HepG2 (cell line): ENCODE results near the gene VAPB. TPM values are rescaled to one million over a fixed set of nuclear protein-coding genes. Genes with fewer than 3 reads are reported as not detected.

Source experiments
- ATAC-seq: fragments of 200-7000 bp; cut with Tn5 transposase; 3 replicates; pipeline ENCODE4 v1.9.1; 2020; ENCODE audit warnings: mild to moderate bottlenecking, moderate library complexity
- BruUV-seq: library from RNA; stranded (reverse); fragments of 400-500 nt; replicated peaks from 2 replicates; lab custom pipeline; 2021; lab: Mats Ljungman, UMichigan
- CTCF ChIA-PET: fragments of 300-600 bp; formaldehyde crosslinking; extraction: SDS; loops from one replicate; lab custom pipeline; 2021; ENCODE audit warnings: low total read pairs, inconsistent platforms, low intra/inter-chr PET ratio; lab: Yijun Ruan, JAX
- POLR2A ChIA-PET: fragments of 350-600 bp; sonication (Branson Sonifier 250); formaldehyde crosslinking; loops from one replicate; lab custom pipeline; 2020; ENCODE audit warnings: antibody characterized with exemption, inconsistent platforms; lab: Yijun Ruan, JAX
- DNase-seq: peaks from one replicate; pipeline ENCODE4 v3.0.0-alpha.2; 2015; ENCODE audit warnings: low spot score
- FAIRE-seq: peaks from 3 replicates; lab custom pipeline; 2011; peaks lifted over from hg19 to GRCh38; lab: Jason Lieb, UNC
- H2AFZ ChIP-seq: one replicate; pipeline ENCODE4 v1.6.1; 2011; ENCODE audit warnings: low read length, inconsistent platforms
- H3K27ac ChIP-seq: fragments of 300-600 bp; 3 replicates; pipeline ENCODE4 v1.8.0; 2011; ENCODE audit warnings: mixed run types, mild to moderate bottlenecking, mixed read lengths, low read length, inconsistent platforms; ENCODE audit not compliant: insufficient read depth; ENCODE audit errors: extremely low read length
- H3K27me3 ChIP-seq, 2 experiments: fragments of 200-600 bp in 1 of 2; 2 replicates in 1 of 2; 3 replicates in 1 of 2; pipeline versions ENCODE4 v1.6.0 to v1.8.0; 2011; ENCODE audit warnings: low read length in 2 of 2, mild to moderate bottlenecking in 2 of 2, moderate library complexity in 2 of 2, inconsistent platforms in 1 of 2; ENCODE audit not compliant: insufficient read depth in 2 of 2, control insufficient read depth in 1 of 2
- H3K36me3 ChIP-seq, 2 experiments: fragments of 200-600 bp in 1 of 2; replicated peaks in 1 of 2; 2 replicates in 1 of 2; 3 replicates in 1 of 2; pipeline versions ENCODE4 v1.5.1 to v1.8.0; 2011; ENCODE audit warnings: low read length in 2 of 2, inconsistent platforms in 1 of 2; ENCODE audit not compliant: insufficient read depth in 2 of 2, control insufficient read depth in 1 of 2
- H3K4me1 ChIP-seq: 2 replicates; pipeline ENCODE4 v1.5.1; 2012; ENCODE audit warnings: low read length, inconsistent platforms; ENCODE audit not compliant: insufficient read depth
- H3K4me2 ChIP-seq: 2 replicates; pipeline ENCODE4 v1.6.0; 2011; ENCODE audit warnings: low read depth, low read length, inconsistent platforms
- H3K4me3 ChIP-seq, 3 experiments: fragments of 200-600 bp in 1 of 3; sonication (generic), shearing (Covaris generic) in 1 of 3; replicated peaks in 1 of 3; 2 replicates each; pipeline ENCODE4 v1.5.1; 2011 to 2016; ENCODE audit warnings: low read length in 3 of 3, inconsistent platforms in 2 of 3, low read depth in 2 of 3, mild to moderate bottlenecking in 2 of 3, control low read depth in 1 of 3, mixed read lengths in 1 of 3; ENCODE audit not compliant: insufficient read depth in 1 of 3
- H3K79me2 ChIP-seq: one replicate; pipeline ENCODE4 v1.6.1; 2011; ENCODE audit warnings: low read length, inconsistent platforms; ENCODE audit not compliant: insufficient read depth
- H3K9ac ChIP-seq: 2 replicates; pipeline ENCODE4 v1.6.0; 2011; ENCODE audit warnings: mild to moderate bottlenecking, low read depth, low read length, inconsistent platforms; ENCODE audit not compliant: insufficient read depth
- H3K9me3 ChIP-seq: 2 replicates; pipeline ENCODE4 v1.5.1; 2012; ENCODE audit warnings: mild to moderate bottlenecking, low read length
- H4K20me1 ChIP-seq: 2 replicates; pipeline ENCODE4 v1.6.0; 2011; ENCODE audit warnings: inconsistent platforms, mild to moderate bottlenecking, low read length, moderate library complexity; ENCODE audit not compliant: insufficient read depth
- HDAC1 ChIP-seq: sonication (generic); formaldehyde crosslinking; IDR thresholded peaks from 2 replicates; pipeline ENCODE4 v1.5.1; 2020; ENCODE audit warnings: mild to moderate bottlenecking, missing genetic modification reagents
- MAZ ChIP-seq, 2 experiments: sonication (generic) in 1 of 2; formaldehyde crosslinking in 1 of 2; IDR thresholded peaks; 2 replicates each; pipeline versions ENCODE4 v1.5.0 to v1.6.1; 2012 to 2020; ENCODE audit warnings: low read depth in 2 of 2, mild to moderate bottlenecking in 2 of 2, borderline replicate concordance in 1 of 2, improper control_type of control experiment in 1 of 2, low read length in 1 of 2, missing genetic modification reagents in 1 of 2, moderate library complexity in 1 of 2
- SKI ChIP-seq: fragments of 450-650 bp; IDR thresholded peaks from one replicate; pipeline ENCODE4 v1.6.1; 2018; ENCODE audit warnings: mild to moderate bottlenecking; ENCODE audit not compliant: partially characterized antibody
- STAG1 ChIP-seq: sonication (generic); formaldehyde crosslinking; IDR thresholded peaks from 2 replicates; pipeline ENCODE4 v1.4.0; 2020; ENCODE audit warnings: missing genetic modification reagents
- ZNF549 ChIP-seq: sonication (generic); formaldehyde crosslinking; IDR thresholded peaks from 2 replicates; pipeline ENCODE4 v1.5.0; 2020; ENCODE audit warnings: missing genetic modification reagents
- ZNF556 ChIP-seq: sonication (generic); formaldehyde crosslinking; IDR thresholded peaks from 2 replicates; pipeline ENCODE4 v1.4.0; 2020; ENCODE audit warnings: mild to moderate bottlenecking, missing genetic modification reagents, borderline replicate concordance
- ZNF687 ChIP-seq: sonication (generic); formaldehyde crosslinking; IDR thresholded peaks from 2 replicates; pipeline ENCODE4 v1.5.1; 2020; ENCODE audit warnings: mild to moderate bottlenecking, missing genetic modification reagents, moderate library complexity
- WGBS: methylation state at CpG from one replicate; pipeline ENCODE4 v1.1.6; 2017; ENCODE audit warnings: low lambda C conversion rate; 5-methylcytosine and 5-hydroxymethylcytosine counted together
- in situ Hi-C: cut with HindIII; loops from 2 replicates; pipeline ENCODE4 v1.10.0; 2017; ENCODE audit warnings: low pct_unique_long_range_greater_than_20kb; ENCODE audit not compliant: extremely low pct_ligation_motif_present
- intact Hi-C: fragments of 100-400 bp; cut with micrococcal nuclease; formaldehyde crosslinking; loops from one replicate; pipeline ENCODE4 v1.10.0; 2022; ENCODE audit not compliant: unreplicated experiment
- polyA plus RNA-seq, 8 experiments: library from polyadenylated mRNA; depleted of rRNA in 3 of 8; stranded (reverse) in 7 of 8; unstranded in 1 of 8; fragments of >200 nt; fragmentation: Illumina TruSeq in 4 of 8; extraction: Trizol in 4 of 8; gene quantifications; 2 replicates each; pipeline versions ENCODE4 v1.2.1 to v1.2.3, GENCODE V29; 2011 to 2016; ENCODE audit warnings: low read depth in 4 of 8, missing spikeins in 1 of 8, mixed read lengths in 1 of 8; ENCODE audit not compliant: insufficient read depth in 1 of 8
- total RNA-seq, 5 experiments: library from RNA; depleted of rRNA; stranded (reverse); fragments of >200 nt; fragmentation: Illumina TruSeq; extraction: Trizol; gene quantifications; 2 replicates each; pipeline ENCODE4 v1.2.3, GENCODE V29; 2016; ENCODE audit warnings: low read depth in 1 of 5
- TF ChIP-seq, protein P1 (sequence below): sonication (generic); formaldehyde crosslinking; IDR thresholded peaks from 2 replicates; pipeline ENCODE4 v1.5.0; 2020; ENCODE audit warnings: mild to moderate bottlenecking, missing genetic modification reagents

Gene VAPB
- total and polyA plus RNA-seq, 2 of the 13 experiments (the other 11 are each of a cell fraction or from before 2014, with no cell fraction given), result 18.6 to 48.5 TPM

GRCh38 chr20:58480551-58481336, 91.7 kb downstream of the VAPB start:
- in situ Hi-C loops, result loop anchor here (10.0 kb wide), 1 partner anchor 364 kb away; no protein-coding TSS in a partner anchor

DNA sequence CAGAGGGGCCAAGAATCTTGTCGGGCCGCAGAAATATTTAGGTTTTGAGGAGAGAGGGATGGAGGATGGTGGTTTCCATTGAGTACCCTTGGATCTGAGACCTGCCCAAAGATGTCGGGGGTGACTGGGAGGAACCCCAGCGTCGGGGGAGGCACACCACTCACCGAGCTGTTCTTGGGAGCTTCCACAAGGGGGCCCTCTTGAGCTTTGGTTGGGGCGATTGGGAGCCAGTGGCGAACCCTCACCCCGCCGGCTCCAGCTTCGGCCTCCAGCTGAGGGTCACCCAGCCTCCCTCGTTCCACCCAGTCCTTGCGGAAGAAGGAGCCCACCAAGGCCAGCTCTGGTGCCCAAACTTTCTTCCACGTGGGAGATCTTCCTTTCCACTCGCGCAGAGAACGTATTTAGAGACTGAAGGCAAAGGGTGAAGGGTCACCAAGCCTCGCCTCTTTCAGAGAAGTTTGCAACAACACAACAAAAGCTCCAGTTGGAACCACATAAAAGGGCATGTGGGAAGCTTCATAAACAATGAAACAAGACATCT, 92.5 kb downstream of the VAPB start:
- CTCF ChIA-PET, result interaction anchor here (1.1 to 1.8 kb wide), 2 partner anchors 357 to 371 kb away, joined by 7 to 12 read pairs; partner anchors contain the start of gene GNAS
- H3K4me2 ChIP-seq, result no peak overlapping the region
- TF ChIP-seq ZNF687 (CRISPR knock-in tag) (peak; percentile 24; the same call in 1 of the 2 replicates), STAG1 (CRISPR knock-in tag) (peak; percentile 84), ZNF549 (CRISPR knock-in tag) (no peak), MAZ (IDR thresholded peaks at IDR 0.05; ENCODE audit: borderline replicate concordance, low read depth, low read length) (peak; percentile 39; the same call in 1 of the 2 replicates), MAZ (CRISPR knock-in tag; IDR thresholded peaks at IDR 0.05; ENCODE audit: low read depth) (no peak)
- TF ChIP-seq, protein P1, sequence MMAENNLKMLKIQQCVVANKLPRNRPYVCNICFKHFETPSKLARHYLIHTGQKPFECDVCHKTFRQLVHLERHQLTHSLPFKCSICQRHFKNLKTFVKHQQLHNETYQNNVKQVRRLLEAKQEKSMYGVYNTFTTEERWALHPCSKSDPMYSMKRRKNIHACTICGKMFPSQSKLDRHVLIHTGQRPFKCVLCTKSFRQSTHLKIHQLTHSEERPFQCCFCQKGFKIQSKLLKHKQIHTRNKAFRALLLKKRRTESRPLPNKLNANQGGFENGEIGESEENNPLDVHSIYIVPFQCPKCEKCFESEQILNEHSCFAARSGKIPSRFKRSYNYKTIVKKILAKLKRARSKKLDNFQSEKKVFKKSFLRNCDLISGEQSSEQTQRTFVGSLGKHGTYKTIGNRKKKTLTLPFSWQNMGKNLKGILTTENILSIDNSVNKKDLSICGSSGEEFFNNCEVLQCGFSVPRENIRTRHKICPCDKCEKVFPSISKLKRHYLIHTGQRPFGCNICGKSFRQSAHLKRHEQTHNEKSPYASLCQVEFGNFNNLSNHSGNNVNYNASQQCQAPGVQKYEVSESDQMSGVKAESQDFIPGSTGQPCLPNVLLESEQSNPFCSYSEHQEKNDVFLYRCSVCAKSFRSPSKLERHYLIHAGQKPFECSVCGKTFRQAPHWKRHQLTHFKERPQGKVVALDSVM (CRISPR knock-in tag), result peak; percentile 82

More at GRCh38 chr20:58480551-58481336, 91.7 kb downstream of the VAPB start:
- Histone ChIP-seq H3K4me2 (no peak overlapping the region), H2AFZ (no peak overlapping the region), H3K79me2 (no peaks in the 10 kb centered on the region), H3K9me3 (peaks cover 10% of the 10 kb centered on the region), H3K4me3 (no peak overlapping the region), H3K9ac (no peak overlapping the region), H4K20me1 (no peaks in the 10 kb centered on the region), H3K4me1 (no peaks in the 10 kb centered on the region), H3K36me3 (no peaks in the 10 kb centered on the region), H3K27ac (no peak overlapping the region), H3K27me3 (peaks cover 0 to 21% of the 10 kb centered on the region in 2 experiments; a peak in 1 of 5 replicates)
- ChIA-PET CTCF (interaction anchor here (1.1 to 1.8 kb wide), 2 partner anchors 358 to 372 kb away, joined by 7 to 12 read pairs; partner anchors contain the start of gene GNAS), POLR2A (no interaction called here)
- no peak for TF ChIP-seq ZNF556 (CRISPR knock-in tag)
- 0 out of 2 replicates have a peak, but pooled peaks have one; percentile 15 for TF ChIP-seq HDAC1 (CRISPR knock-in tag)
- no peak for TF ChIP-seq SKI
- intact Hi-C loops, result no loop called here
- FAIRE-seq (no peak), DNase-seq (no peak), ATAC-seq (no peak)
- WGBS, result 53% methylated on average over 16 of the region's 16 CpGs
- no TSS peak for BruUV-seq

More for the DNA sequence above, 92.5 kb downstream of the VAPB start:
- ATAC-seq (peak; percentile 87), FAIRE-seq (peak; percentile 26), DNase-seq (peak; percentile 42)
- in situ Hi-C loops, result loop anchor here (10.0 kb wide), 1 partner anchor 363 kb away; no protein-coding TSS in a partner anchor
- WGBS, result 28% methylated on average over 14 of the region's 18 CpGs
- Histone ChIP-seq H3K27me3 (peaks cover 0 to 21% of the 10 kb centered on the region in 2 experiments; a peak in 1 of 5 replicates), H3K27ac (no peak overlapping the region), H3K9me3 (peaks cover 18% of the 10 kb centered on the region), H2AFZ (no peak overlapping the region), H3K4me1 (no peaks in the 10 kb centered on the region), H3K79me2 (no peaks in the 10 kb centered on the region), H3K4me3 (no peak overlapping the region), H3K9ac (no peak overlapping the region), H4K20me1 (no peaks in the 10 kb centered on the region), H3K36me3 (no peaks in the 10 kb centered on the region)
- BruUV-seq, result no TSS peak
- POLR2A ChIA-PET, result no interaction called here
- intact Hi-C loops, result no loop called here
